HEK293T (cell line): ENCODE measurements around the gene KCND2.

Source experiments
- BHLHE40 ChIP-seq: fragments of 450-650 bp; IDR thresholded peaks from 2 replicates; pipeline ENCODE4 v1.6.1; 2016; ENCODE audit warnings: mild to moderate bottlenecking, moderate library complexity, borderline replicate concordance
- CTBP1 ChIP-seq: fragments of 450-650 bp; IDR thresholded peaks from 2 replicates; pipeline ENCODE4 v1.6.1; 2016; ENCODE audit warnings: borderline replicate concordance
- ELF4 ChIP-seq: fragments of 450-650 bp; IDR thresholded peaks from 2 replicates; pipeline ENCODE4 v1.6.1; 2017; ENCODE audit warnings: antibody characterized with exemption
- FOXA1 ChIP-seq: fragments of 450-650 bp; IDR thresholded peaks from 2 replicates; pipeline ENCODE4 v1.6.1; 2016; ENCODE audit warnings: mild to moderate bottlenecking
- FOXK2 ChIP-seq: fragments of 450-650 bp; IDR thresholded peaks from 2 replicates; pipeline ENCODE4 v1.6.1; 2016; ENCODE audit warnings: mild to moderate bottlenecking
- FOXM1 ChIP-seq: fragments of 450-650 bp; IDR thresholded peaks from 2 replicates; pipeline ENCODE4 v1.6.1; 2017; ENCODE audit warnings: mild to moderate bottlenecking, borderline replicate concordance
- LEF1 ChIP-seq: fragments of 450-650 bp; IDR thresholded peaks from 2 replicates; pipeline ENCODE4 v1.6.1; 2017; ENCODE audit warnings: mild to moderate bottlenecking, borderline replicate concordance
- NFRKB ChIP-seq: fragments of 450-650 bp; IDR thresholded peaks from 2 replicates; pipeline ENCODE4 v1.6.1; 2016; ENCODE audit warnings: mild to moderate bottlenecking, moderate library complexity
- SP1 ChIP-seq: fragments of 450-650 bp; IDR thresholded peaks from 2 replicates; pipeline ENCODE4 v1.6.1; 2017
- SUZ12 ChIP-seq: fragments of 450-650 bp; IDR thresholded peaks from 2 replicates; pipeline ENCODE4 v1.6.1; 2016; ENCODE audit warnings: mild to moderate bottlenecking
- TARDBP ChIP-seq: fragments of 450-650 bp; IDR thresholded peaks from 2 replicates; pipeline ENCODE4 v1.6.1; 2016

GRCh38 chr7:120741371-120742042 lies 468.5 kb downstream of the KCND2 start:
- TF ChIP-seq FOXA1 (no peak), FOXK2 (no peak), TARDBP (no peak), ELF4 (no peak), FOXM1 (no peak), SUZ12 (no peak), BHLHE40 (no peak), CTBP1 (no peak), SP1 (no peak), NFRKB (no peak), LEF1 (no peak)
